ENCODE measurements around the gene PHETA2. TPM values are rescaled to one million over a fixed set of nuclear protein-coding genes. Genes with fewer than 3 reads are reported as not detected.

The PHETA2 gene
- total RNA-seq, 4 donors from 2014 or later = 7.5 to 15.4 (median 12.9) TPM

DNA sequence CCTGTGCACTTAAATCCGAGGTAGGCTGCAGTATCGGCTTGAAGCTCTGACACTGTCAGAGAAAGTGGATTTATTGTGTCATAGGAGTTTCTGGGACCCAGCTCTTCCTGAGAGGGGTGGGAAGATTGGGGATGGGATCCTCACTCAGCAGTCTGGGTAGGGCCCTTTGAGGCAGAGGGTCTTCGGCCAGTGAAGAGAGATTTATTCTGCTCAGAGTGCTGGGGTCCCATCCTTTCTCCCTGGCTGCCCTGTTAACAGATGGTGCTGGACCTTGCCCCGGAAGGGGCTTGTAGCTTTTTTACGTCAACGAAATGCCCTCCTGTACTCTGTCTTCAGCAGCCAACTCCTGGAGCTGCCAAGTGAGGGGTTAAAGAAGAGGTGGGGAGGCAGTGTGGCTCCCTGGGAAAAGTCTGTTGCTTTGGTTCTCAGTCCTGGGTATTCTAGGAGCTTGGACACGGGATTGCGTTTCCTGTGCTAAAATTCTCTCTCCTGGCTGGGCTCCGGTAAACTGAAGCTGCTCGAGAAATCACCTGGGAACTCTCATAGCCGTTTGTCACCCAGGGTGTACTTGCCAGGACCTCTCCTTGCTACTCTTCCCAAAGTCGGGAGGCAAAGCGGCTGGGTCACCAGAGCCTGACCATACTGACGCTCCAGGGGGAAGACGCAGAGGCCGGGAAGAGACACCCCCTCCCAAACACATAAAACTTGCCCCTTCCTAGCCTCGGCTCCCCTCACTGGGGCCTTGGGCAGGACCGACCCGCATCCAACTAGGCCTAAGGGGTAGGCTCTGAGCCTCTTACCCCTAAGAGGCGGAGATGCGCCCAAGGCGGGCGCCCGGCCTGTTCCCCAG is 4.6 kb downstream of the PHETA2 start:
- TF ChIP-seq, protein P1, sequence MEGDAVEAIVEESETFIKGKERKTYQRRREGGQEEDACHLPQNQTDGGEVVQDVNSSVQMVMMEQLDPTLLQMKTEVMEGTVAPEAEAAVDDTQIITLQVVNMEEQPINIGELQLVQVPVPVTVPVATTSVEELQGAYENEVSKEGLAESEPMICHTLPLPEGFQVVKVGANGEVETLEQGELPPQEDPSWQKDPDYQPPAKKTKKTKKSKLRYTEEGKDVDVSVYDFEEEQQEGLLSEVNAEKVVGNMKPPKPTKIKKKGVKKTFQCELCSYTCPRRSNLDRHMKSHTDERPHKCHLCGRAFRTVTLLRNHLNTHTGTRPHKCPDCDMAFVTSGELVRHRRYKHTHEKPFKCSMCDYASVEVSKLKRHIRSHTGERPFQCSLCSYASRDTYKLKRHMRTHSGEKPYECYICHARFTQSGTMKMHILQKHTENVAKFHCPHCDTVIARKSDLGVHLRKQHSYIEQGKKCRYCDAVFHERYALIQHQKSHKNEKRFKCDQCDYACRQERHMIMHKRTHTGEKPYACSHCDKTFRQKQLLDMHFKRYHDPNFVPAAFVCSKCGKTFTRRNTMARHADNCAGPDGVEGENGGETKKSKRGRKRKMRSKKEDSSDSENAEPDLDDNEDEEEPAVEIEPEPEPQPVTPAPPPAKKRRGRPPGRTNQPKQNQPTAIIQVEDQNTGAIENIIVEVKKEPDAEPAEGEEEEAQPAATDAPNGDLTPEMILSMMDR (IDR thresholded peaks at IDR 0.05; ENCODE audit: low read depth) = no peak

DNA sequence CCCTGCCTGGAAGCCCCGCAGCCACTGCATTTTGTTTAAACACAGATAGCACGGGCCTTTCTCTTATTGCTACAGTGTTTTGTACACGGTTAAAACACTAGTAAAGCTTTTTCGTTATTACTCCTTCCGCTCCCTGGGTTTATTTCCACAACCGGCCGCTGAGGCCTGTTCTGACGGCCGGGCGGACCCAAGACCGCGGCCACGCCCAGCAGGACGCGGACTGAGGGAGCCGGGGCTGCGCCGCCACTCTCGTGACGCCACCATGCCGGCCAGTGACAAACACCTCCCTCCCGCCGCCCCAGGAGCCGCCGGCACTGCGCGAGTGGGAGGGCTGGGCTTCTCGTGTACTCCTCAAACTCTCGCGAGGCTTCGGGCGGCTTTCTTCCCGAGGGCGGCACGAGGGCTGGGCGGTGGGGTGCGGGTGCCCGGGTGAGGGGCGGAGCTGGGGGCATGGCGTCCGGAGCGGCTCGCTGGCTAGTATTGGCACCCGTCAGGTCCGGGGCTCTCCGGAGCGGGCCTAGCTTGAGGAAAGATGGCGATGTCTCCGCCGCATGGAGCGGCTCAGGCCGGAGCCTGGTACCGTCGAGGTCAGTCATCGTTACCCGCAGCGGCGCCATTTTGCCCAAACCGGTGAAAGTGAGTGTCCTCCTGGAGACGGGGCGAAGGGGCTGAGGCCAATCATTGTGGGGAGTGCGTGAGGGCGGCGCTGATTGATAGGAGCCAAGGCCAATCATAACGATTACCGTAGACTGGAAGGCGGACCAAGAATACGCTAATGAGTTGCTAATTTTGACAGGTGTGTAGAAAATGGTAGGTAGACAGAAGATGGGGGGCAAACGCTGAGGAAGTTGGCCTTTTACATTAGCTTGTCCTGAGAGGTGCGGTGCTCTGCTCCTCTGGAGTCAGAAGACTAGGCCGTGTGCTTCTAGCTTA is 5.5 kb downstream of the PHETA2 start, which contains the start of gene SMDT1:
SMDT1 (plus strand) TSS at position 382 of the 933 bp plus-strand sequence; CDS start at position 451, 69 bp downstream.
- TF ChIP-seq, protein P1 (IDR thresholded peaks at IDR 0.05; ENCODE audit: low read depth) = no peak

DNA sequence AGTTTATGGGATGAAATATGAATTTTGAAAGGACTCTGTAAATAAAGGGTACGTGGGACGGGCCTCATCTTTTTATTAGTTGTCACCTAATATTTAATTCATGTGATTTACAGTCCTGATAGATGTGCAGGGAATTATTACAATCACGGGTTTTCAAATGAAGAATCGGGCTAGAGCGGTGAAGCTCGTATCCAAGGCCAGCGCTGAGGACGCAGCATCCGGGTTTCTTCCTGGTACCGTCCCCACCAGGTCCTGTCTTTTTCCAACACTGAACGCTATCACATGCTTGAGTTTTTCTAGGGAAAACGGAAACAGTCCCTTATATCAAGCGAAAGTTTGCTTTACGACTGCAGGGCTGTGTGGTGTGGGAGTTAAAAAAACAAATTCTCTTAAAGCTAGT is 6.2 kb downstream of the PHETA2 start:
- TF ChIP-seq, protein P1 (IDR thresholded peaks at IDR 0.05; ENCODE audit: low read depth) = no peak

DNA sequence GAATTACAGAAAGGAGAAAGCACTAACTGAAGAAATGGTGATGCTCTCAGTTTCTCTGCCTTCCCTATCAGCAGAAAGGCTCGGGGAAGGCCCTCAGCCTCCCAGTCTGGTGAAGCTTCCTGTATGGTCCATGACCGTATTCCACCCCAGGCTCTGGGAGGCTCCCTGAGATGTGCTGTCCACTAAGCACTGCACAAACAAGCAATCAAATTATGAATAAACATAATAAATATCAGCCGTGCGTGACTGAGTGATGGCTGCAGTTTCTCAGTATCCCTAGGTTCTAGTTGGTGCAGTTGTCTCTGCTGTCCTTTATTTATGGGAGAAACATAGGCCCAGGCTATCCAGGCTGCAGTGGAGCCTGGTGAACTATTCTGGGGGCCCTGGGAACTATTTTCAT is 9.1 kb downstream of the PHETA2 start:
- TF ChIP-seq, protein P1 (IDR thresholded peaks at IDR 0.05; ENCODE audit: low read depth) = no peak

DNA sequence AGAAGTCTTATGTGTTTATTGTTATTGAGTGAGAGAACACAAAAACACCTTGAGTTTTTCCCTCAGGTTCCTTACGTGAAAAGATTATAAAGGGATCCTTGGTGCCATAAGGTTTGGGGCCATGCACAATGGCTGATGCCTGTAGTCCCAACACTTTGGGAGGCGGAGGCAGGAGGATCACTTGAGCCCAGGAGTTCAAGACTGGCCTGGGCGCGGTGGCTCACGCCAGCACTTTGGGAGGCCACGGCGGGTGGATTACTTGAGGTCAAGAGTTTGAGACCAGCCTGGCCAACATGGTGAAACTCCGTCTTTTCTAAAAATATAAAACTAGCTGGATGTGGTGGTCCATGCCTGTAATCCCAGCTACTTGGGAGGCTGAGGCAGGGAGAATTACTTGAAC is 10.8 kb downstream of the PHETA2 start:
- TF ChIP-seq, protein P1 (IDR thresholded peaks at IDR 0.05; ENCODE audit: low read depth) = no peak

DNA sequence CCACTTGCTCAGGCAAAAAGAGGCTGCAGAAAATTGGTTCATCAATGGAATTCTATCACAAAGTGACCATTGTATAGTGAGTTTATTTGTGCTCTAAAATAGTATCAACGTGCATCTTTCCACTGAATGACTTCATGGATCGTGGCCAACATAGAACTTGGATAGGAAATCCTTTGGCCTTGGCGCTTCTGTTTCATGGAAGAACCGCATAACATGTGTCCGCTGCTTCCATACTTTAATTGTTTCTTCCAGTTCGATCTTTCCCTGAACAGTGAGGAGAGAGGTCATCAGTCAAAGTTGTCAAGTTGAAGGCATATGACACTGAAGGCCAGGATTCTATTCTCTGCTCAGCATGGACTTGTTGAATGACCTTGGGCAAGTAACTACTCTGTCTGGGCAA is 12.0 kb downstream of the PHETA2 start:
- TF ChIP-seq, protein P1 (IDR thresholded peaks at IDR 0.05; ENCODE audit: low read depth) = no peak

Data from subcutaneous adipose tissue (tissue), 4 donors.